Measurements from ENCODE around the gene MAPK9.

GRCh38 chr5:180202939-180203573 is 88.8 kb downstream of the MAPK9 start:
- no peak for TF ChIP-seq EZH2 (IDR thresholded peaks at IDR 0.05; ENCODE audit: insufficient read depth, poor library complexity, severe bottlenecking)
- TF ChIP-seq EZH2phosphoT487 (IDR thresholded peaks at IDR 0.05; ENCODE audit: insufficient read depth, low read depth), result no peak
